ENCODE data around the gene MIER1. TPM values are rescaled to one million over a fixed set of nuclear protein-coding genes. Genes with fewer than 3 reads are reported as not detected.

The MIER1 gene
- total and polyA plus RNA-seq, 4 experiments from 2014 or later: 25.5 to 81.3 (median 59.2) TPM

DNA sequence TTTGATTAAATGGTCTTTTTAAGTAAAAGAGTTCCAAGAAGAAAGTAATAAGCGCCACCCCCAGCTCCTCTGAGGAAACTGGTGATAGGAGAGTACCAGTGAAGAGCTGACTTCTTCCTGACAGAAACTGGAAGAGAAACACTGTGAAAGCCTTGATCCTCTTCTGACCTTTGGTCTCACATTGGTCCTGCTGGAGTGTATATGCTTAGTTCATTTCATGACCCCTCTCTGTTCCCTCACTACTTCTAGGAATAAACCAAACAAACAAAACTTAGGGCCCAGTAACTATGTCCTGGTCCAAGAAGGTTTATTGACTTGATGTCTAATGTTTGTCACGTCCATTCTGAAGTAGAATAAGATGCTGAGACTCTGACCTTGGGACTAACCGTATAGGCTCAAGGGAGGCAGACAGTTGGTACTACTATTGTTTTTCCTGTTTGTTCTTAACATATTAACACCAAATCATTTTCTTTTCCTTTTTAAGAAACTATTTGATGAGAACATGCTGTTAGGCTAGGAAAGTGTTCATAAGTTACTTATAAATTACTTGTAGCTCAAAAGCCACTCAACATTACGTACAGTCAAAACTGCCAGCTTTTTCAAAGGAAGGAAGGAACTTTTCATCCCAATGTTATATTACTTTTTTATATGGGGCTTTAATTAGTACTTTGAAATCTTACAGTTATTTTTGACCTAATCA, 57.9 kb downstream of the MIER1 start:
- Histone ChIP-seq H3K4me3 (ENCODE audit: low read length in 2 of 2) (no peak overlapping the region), H3K27ac (ENCODE audit: low read depth, low read length) (no peak overlapping the region), H3K27me3 (ENCODE audit: insufficient read depth, low read length) (no peaks in the 10 kb centered on the region), H3K36me3 (ENCODE audit: insufficient read depth, low read length) (peaks cover 39% of the 10 kb centered on the region), H3K9me3 (ENCODE audit: control insufficient read depth in 1 of 2, low read length in 2 of 2) (no peaks in the 10 kb centered on the region), H3K4me1 (ENCODE audit: insufficient read depth, low read length) (peaks cover 25% of the 10 kb centered on the region)
- ChIA-PET POLR2A (ENCODE audit: partially characterized antibody) (no interaction called here), CTCF (ENCODE audit: partially characterized antibody) (no interaction called here)
- peak overlapping the region in 2 of 8 donors; percentile 20 to 54 for H3K4me3 Mint-ChIP-seq
- H3K27me3 Mint-ChIP-seq: no peaks in the 10 kb centered on the region
- H3K9me3 Mint-ChIP-seq: no peaks in the 10 kb centered on the region
- intact Hi-C loops (cut with micrococcal nuclease): loop anchor here (5.0 kb wide), 2 partner anchors 215 to 520 kb away; no protein-coding TSS in a partner anchor
- no peak for DNase-seq
- H3K36me3 Mint-ChIP-seq: peaks cover 25 to 57% of the 10 kb centered on the region in 2 donors
- H3K27ac Mint-ChIP-seq: peak overlapping the region in 6 of 7 donors; percentile 35 to 92 (median 76)
- H3K4me1 Mint-ChIP-seq: peaks cover 20 to 37% (median 22%) of the 10 kb centered on the region in 4 donors

GRCh38 chr1:66984491-66984890, 59.7 kb downstream of the MIER1 start:
- intact Hi-C loops (cut with micrococcal nuclease): loop anchor here (5.0 kb wide), 2 partner anchors 217 to 518 kb away; no protein-coding TSS in a partner anchor
- ChIA-PET CTCF (ENCODE audit: partially characterized antibody) (interaction anchor here (1.4 kb wide), 2 partner anchors 13 to 48 kb away, joined by 3 read pairs; no protein-coding TSS in a partner anchor), POLR2A (ENCODE audit: partially characterized antibody) (no interaction called here)
- Mint-ChIP-seq H3K4me1 (peaks cover 17 to 23% (median 20%) of the 10 kb centered on the region in 4 donors), H3K27me3 (no peaks in the 10 kb centered on the region), H3K9me3 (no peaks in the 10 kb centered on the region), H3K4me3 (no peak overlapping the region), H3K36me3 (peaks cover 26 to 57% of the 10 kb centered on the region in 2 donors), H3K27ac (peak overlapping the region in 3 of 7 donors; percentile 23 to 74 (median 49))
- peaks cover 45% of the 10 kb centered on the region for H3K36me3 ChIP-seq (ENCODE audit: insufficient read depth, low read length)
- H3K4me1 ChIP-seq (ENCODE audit: insufficient read depth, low read length): peaks cover 25% of the 10 kb centered on the region
- H3K9me3 ChIP-seq (ENCODE audit: control insufficient read depth in 1 of 2, low read length in 2 of 2): no peaks in the 10 kb centered on the region
- H3K4me3 ChIP-seq (ENCODE audit: low read length in 2 of 2): no peak overlapping the region
- DNase-seq: no peak
- no peak overlapping the region for H3K27ac ChIP-seq (ENCODE audit: low read depth, low read length)
- H3K27me3 ChIP-seq (ENCODE audit: insufficient read depth, low read length): no peaks in the 10 kb centered on the region

DNA sequence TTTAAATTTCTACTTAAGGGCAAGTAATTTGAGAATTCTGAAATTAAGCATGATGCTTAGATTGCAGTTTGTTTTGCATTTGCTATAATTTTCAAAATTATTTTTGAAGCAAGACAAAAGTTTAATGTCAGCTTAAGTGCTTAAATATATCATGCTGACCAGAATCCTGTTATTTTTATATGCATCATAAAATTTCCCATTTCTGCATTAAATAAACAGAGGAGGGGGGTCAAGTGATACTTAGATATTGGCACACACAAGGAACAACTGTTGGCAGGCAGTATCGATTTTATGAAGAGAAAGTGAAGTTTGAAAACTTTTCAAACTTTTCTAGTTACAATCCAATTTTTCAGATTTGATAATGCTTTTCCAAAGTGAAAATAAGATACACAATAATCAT, 61.0 kb downstream of the MIER1 start:
- no peaks in the 10 kb centered on the region for H3K27me3 ChIP-seq (ENCODE audit: insufficient read depth, low read length)
- H3K9me3 Mint-ChIP-seq: peaks cover 0 to 3% (median 0%) of the 10 kb centered on the region in 8 donors
- no peaks in the 10 kb centered on the region for H3K9me3 ChIP-seq (ENCODE audit: control insufficient read depth in 1 of 2, low read length in 2 of 2)
- ChIA-PET POLR2A (ENCODE audit: partially characterized antibody) (interaction anchor here (0.7 kb wide), 1 partner anchor 11 kb away, joined by 3 read pairs; no protein-coding TSS in a partner anchor), CTCF (ENCODE audit: partially characterized antibody) (interaction anchor here (1.1 to 2.7 kb wide), 2 partner anchors 10 to 221 kb away, joined by 4 to 16 read pairs; no protein-coding TSS in a partner anchor)
- H3K4me3 Mint-ChIP-seq: no peak overlapping the region
- no peaks in the 10 kb centered on the region for H3K27me3 Mint-ChIP-seq
- H3K36me3 ChIP-seq (ENCODE audit: insufficient read depth, low read length): peaks cover 45% of the 10 kb centered on the region
- H3K4me3 ChIP-seq (ENCODE audit: low read length in 2 of 2): no peak overlapping the region
- peaks cover 12 to 18% (median 14%) of the 10 kb centered on the region in 4 donors for H3K4me1 Mint-ChIP-seq
- H3K27ac ChIP-seq (ENCODE audit: low read depth, low read length): no peak overlapping the region
- H3K27ac Mint-ChIP-seq: no peak overlapping the region
- DNase-seq: no peak
- H3K4me1 ChIP-seq (ENCODE audit: insufficient read depth, low read length): peaks cover 18% of the 10 kb centered on the region
- peaks cover 22 to 58% of the 10 kb centered on the region in 2 donors for H3K36me3 Mint-ChIP-seq
- intact Hi-C loops (cut with micrococcal nuclease): no loop called here

GRCh38 chr1:66993076-66993475, 68.3 kb downstream of the MIER1 start:
- H3K4me3 Mint-ChIP-seq: no peak overlapping the region
- H3K36me3 Mint-ChIP-seq: peaks cover 12 to 31% of the 10 kb centered on the region in 2 donors
- H3K27ac Mint-ChIP-seq: no peak overlapping the region
- ChIA-PET POLR2A (ENCODE audit: partially characterized antibody) (no interaction called here), CTCF (ENCODE audit: partially characterized antibody) (interaction anchor here (1.0 to 2.4 kb wide), 4 partner anchors 152 to 230 kb away, joined by 3 to 16 read pairs (median 4); no protein-coding TSS in a partner anchor)
- no peak for DNase-seq
- H3K27ac ChIP-seq (ENCODE audit: low read depth, low read length): no peak overlapping the region
- no peaks in the 10 kb centered on the region for H3K27me3 ChIP-seq (ENCODE audit: insufficient read depth, low read length)
- H3K4me1 Mint-ChIP-seq: peaks cover 5 to 11% (median 10%) of the 10 kb centered on the region in 4 donors
- H3K9me3 Mint-ChIP-seq: peaks cover 0 to 3% (median 0%) of the 10 kb centered on the region in 8 donors
- H3K4me1 ChIP-seq (ENCODE audit: insufficient read depth, low read length): peaks cover 5% of the 10 kb centered on the region
- no peak overlapping the region for H3K4me3 ChIP-seq (ENCODE audit: low read length in 2 of 2)
- H3K9me3 ChIP-seq (ENCODE audit: control insufficient read depth in 1 of 2, low read length in 2 of 2): no peaks in the 10 kb centered on the region
- intact Hi-C loops (cut with micrococcal nuclease): no loop called here
- H3K27me3 Mint-ChIP-seq: no peaks in the 10 kb centered on the region
- H3K36me3 ChIP-seq (ENCODE audit: insufficient read depth, low read length): peaks cover 6% of the 10 kb centered on the region

DNA sequence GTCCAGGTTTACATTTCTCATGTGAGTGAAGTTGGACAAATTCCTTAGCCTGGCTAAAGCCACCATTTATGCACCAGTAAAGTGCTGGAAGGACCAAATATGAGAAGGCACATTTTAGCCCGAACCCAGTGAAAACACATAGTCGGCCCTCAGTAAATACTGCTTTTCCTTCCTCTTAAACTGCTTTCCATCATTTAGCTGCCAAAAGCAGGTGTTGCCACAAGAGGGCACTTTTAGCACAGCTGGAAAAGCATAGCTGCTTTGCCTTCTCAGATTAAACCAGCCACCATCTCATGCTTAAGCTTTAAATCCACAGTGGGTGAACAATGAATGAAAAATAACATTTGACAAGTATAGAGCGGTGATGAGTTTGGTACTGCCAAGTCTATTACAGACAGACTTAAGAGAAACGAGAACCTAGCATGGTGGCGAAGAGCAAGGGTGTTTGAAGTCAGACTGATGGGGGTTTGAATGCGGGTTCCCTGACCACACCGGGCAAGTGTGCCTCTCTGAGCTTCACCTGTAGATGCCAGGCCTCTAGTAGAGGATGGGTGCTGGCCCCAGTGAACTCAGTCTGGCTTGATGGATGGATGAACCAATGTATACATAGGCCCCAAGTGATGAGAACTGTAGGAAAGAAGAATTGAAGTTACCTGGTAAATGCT, 71.4 kb downstream of the MIER1 start:
- POLR2A ChIA-PET (ENCODE audit: partially characterized antibody): interaction anchor here (1.0 to 1.9 kb wide), 7 partner anchors 58 to 231 kb away, joined by 3 to 9 read pairs (median 4); partner anchors contain the start of genes DNAI4, MIER1 and SLC35D1
- Histone ChIP-seq H3K9me3 (ENCODE audit: control insufficient read depth in 1 of 2, low read length in 2 of 2) (no peaks in the 10 kb centered on the region), H3K4me3 (ENCODE audit: low read length in 2 of 2) (no peak overlapping the region), H3K4me1 (ENCODE audit: insufficient read depth, low read length) (peaks cover 14% of the 10 kb centered on the region), H3K27me3 (ENCODE audit: insufficient read depth, low read length) (no peaks in the 10 kb centered on the region), H3K36me3 (ENCODE audit: insufficient read depth, low read length) (no peaks in the 10 kb centered on the region), H3K27ac (ENCODE audit: low read depth, low read length) (no peak overlapping the region)
- Mint-ChIP-seq H3K4me1 (peaks cover 10 to 21% (median 19%) of the 10 kb centered on the region in 4 donors), H3K27me3 (no peaks in the 10 kb centered on the region), H3K36me3 (peaks cover 5 to 14% of the 10 kb centered on the region in 2 donors), H3K9me3 (no peaks in the 10 kb centered on the region), H3K4me3 (no peak overlapping the region), H3K27ac (peak overlapping the region in 1 of 7 donors; percentile 30)
- peak; percentile 50 to 63 (median 60) for DNase-seq
- CTCF ChIA-PET (ENCODE audit: partially characterized antibody): interaction anchor here (0.8 to 3.4 kb wide), 27 partner anchors 9 to 508 kb away, joined by 3 to 67 read pairs (median 5); partner anchors contain the start of gene SLC35D1
- intact Hi-C loops (cut with micrococcal nuclease): loop anchor here (1.0 to 5.0 kb wide), 5 partner anchors 56 to 505 kb away; partner anchors contain the start of gene SLC35D1

DNA sequence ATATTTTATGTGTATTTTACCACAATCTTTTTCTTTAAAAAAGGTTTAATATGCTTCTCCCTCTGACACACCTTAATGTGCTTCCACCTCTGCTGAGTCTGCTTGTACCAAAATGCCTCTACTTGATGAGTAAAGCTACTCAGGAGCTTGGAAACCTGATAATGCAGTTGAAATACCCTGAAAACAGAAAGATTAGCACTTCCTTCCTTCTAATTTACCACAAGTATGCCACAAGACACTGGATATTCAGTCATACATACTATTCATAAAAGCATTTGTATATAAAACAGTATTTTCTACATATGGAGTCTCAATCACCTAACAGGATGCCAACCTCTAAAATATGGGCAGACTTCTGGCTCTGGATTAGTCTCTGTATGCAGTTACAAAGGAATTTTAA, 74.2 kb downstream of the MIER1 start:
- Histone ChIP-seq H3K36me3 (ENCODE audit: insufficient read depth, low read length) (no peaks in the 10 kb centered on the region), H3K9me3 (ENCODE audit: control insufficient read depth in 1 of 2, low read length in 2 of 2) (no peaks in the 10 kb centered on the region), H3K27ac (ENCODE audit: low read depth, low read length) (no peak overlapping the region), H3K4me1 (ENCODE audit: insufficient read depth, low read length) (peaks cover 14% of the 10 kb centered on the region), H3K27me3 (ENCODE audit: insufficient read depth, low read length) (no peaks in the 10 kb centered on the region), H3K4me3 (ENCODE audit: low read length in 2 of 2) (no peak overlapping the region)
- Mint-ChIP-seq H3K27ac (peak overlapping the region in 2 of 7 donors; percentile 17 to 35), H3K27me3 (no peaks in the 10 kb centered on the region), H3K36me3 (peaks cover 20 to 35% of the 10 kb centered on the region in 2 donors), H3K9me3 (no peaks in the 10 kb centered on the region), H3K4me1 (peaks cover 11 to 21% (median 21%) of the 10 kb centered on the region in 4 donors), H3K4me3 (no peak overlapping the region)
- DNase-seq: no peak
- POLR2A ChIA-PET (ENCODE audit: partially characterized antibody): no interaction called here
- CTCF ChIA-PET (ENCODE audit: partially characterized antibody): interaction anchor here (1.2 to 1.6 kb wide), 2 partner anchors 149 to 213 kb away, joined by 5 read pairs; no protein-coding TSS in a partner anchor
- intact Hi-C loops (cut with micrococcal nuclease): loop anchor here (5.0 kb wide), 1 partner anchor 53 kb away; the partner anchor contains the start of gene SLC35D1
